ENCODE measurements around the gene VASN. TPM values are rescaled to one million over a fixed set of nuclear protein-coding genes. Genes with fewer than 3 reads are reported as not detected.

VASN gene
- total RNA-seq, 1 donor from 2014 or later = 4.0 TPM

DNA sequence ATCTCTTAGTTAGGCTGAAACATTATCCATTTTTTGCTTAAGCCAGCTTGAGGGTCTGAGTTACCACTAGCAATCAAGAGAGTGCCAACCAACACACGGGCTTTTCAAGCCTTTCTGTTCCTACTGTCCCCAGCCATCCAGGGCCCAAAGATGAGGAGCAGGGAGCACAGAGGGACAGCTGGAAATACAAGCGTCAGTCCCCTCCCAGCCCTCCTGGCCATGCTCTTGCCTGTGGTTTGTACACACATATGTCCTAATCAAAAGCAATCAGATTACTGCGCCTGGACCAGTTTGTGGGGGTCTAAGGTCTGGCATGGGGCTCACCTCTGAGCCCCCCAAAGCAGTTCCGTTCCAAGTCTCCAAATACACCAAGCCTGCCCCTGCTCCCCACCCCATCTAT, 41.2 kb downstream of the VASN start:
- Mint-ChIP-seq H3K4me1 (ENCODE audit: low read depth) (peaks cover 9% of the 10 kb centered on the region), H3K27me3 (peaks cover 7% of the 10 kb centered on the region), H3K9me3 (ENCODE audit: low read depth) (no peaks in the 10 kb centered on the region), H3K27ac (no peak overlapping the region), H3K4me3 (ENCODE audit: low read depth) (no peak overlapping the region), H3K36me3 (ENCODE audit: insufficient read depth) (no peaks in the 10 kb centered on the region)
- no peak for DNase-seq (ENCODE audit: low spot score, unreplicated experiment)
- TF ChIP-seq, protein P1, sequence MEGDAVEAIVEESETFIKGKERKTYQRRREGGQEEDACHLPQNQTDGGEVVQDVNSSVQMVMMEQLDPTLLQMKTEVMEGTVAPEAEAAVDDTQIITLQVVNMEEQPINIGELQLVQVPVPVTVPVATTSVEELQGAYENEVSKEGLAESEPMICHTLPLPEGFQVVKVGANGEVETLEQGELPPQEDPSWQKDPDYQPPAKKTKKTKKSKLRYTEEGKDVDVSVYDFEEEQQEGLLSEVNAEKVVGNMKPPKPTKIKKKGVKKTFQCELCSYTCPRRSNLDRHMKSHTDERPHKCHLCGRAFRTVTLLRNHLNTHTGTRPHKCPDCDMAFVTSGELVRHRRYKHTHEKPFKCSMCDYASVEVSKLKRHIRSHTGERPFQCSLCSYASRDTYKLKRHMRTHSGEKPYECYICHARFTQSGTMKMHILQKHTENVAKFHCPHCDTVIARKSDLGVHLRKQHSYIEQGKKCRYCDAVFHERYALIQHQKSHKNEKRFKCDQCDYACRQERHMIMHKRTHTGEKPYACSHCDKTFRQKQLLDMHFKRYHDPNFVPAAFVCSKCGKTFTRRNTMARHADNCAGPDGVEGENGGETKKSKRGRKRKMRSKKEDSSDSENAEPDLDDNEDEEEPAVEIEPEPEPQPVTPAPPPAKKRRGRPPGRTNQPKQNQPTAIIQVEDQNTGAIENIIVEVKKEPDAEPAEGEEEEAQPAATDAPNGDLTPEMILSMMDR (IDR thresholded peaks at IDR 0.05; ENCODE audit: unreplicated experiment) = no peak

DNA sequence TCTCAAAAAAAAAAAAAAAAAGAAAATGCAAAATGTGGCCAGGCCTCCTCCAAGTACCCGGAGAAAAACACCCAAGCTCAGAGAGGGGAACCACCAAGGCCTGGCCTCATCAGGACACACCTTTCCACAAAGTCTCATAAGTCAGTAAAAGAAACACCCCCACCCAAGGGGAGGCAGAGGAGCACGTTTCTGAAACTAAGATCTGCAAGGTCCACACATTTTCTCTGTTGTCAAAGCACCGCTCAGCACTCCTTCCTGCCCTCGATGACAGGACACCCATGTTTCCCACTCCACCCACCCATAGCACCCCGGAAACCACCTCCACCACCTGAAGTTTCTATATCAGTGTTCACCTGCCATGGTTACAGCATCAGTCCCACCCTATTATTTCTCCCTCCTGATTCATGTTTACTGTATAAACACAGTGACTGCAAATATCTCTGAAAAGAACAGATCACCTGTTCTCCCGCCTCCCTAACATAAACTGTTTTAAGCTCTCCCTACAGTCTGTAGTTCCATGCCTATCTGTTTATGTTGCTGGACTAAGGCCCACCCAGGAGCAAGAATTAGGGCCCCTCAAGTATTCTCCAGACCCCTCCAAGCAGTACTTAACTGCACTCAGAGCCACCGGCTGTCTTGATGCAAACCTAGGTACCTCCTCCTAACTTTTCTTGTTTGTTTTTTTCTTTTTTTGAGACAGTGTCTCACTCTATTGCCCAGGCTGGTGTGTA, 42.7 kb downstream of the VASN start:
- Mint-ChIP-seq H3K36me3 (ENCODE audit: insufficient read depth) (no peaks in the 10 kb centered on the region), H3K27me3 (peaks cover 11% of the 10 kb centered on the region), H3K4me1 (ENCODE audit: low read depth) (peaks cover 9% of the 10 kb centered on the region), H3K27ac (no peak overlapping the region), H3K4me3 (ENCODE audit: low read depth) (peak overlapping the region; percentile 46), H3K9me3 (ENCODE audit: low read depth) (no peaks in the 10 kb centered on the region)
- no peak for DNase-seq (ENCODE audit: low spot score, unreplicated experiment)
- TF ChIP-seq, protein P1 (IDR thresholded peaks at IDR 0.05; ENCODE audit: unreplicated experiment) = no peak

DNA sequence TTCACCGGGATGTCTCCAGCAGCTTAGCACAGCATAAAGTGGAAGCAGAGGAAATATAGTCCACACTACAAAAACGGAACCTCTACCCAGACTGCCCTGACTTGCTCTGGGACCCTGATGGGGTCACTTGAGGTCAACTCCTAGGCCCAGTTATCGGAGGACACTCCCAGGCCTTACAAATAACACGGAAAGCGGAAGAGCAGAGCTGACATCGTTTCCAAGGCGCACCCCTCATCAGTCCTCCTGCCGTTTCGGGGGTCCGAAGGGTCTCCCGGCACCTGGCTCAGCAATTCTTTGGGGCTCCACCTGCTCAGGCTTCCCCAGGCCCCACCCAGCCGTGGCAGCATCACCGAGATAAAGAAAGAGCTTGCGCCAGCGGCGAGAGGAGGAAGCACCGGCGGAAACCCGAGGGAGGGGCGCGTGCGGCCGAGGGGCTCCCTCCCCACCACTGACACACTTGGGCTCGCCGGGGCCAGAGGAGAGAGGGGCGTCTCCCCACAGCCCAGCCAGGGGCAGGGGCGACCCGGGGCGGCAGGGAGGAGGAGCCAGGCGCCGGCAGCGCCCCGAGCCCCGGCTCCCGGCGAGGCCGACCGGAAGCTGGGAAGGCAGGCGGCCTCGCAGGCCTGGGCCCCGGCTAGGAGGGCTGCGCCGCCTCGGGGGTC, 44.0 kb downstream of the VASN start:
- DNase-seq (ENCODE audit: low spot score, unreplicated experiment) = no peak
- TF ChIP-seq, protein P1 (IDR thresholded peaks at IDR 0.05; ENCODE audit: unreplicated experiment) = no peak
- H3K4me1 Mint-ChIP-seq (ENCODE audit: low read depth) = peaks cover 9% of the 10 kb centered on the region
- peak overlapping the region; percentile 80 for H3K4me3 Mint-ChIP-seq (ENCODE audit: low read depth)
- peak overlapping the region; percentile 53 for H3K27ac Mint-ChIP-seq
- no peaks in the 10 kb centered on the region for H3K36me3 Mint-ChIP-seq (ENCODE audit: insufficient read depth)
- H3K9me3 Mint-ChIP-seq (ENCODE audit: low read depth) = no peaks in the 10 kb centered on the region
- H3K27me3 Mint-ChIP-seq = peaks cover 11% of the 10 kb centered on the region

DNA sequence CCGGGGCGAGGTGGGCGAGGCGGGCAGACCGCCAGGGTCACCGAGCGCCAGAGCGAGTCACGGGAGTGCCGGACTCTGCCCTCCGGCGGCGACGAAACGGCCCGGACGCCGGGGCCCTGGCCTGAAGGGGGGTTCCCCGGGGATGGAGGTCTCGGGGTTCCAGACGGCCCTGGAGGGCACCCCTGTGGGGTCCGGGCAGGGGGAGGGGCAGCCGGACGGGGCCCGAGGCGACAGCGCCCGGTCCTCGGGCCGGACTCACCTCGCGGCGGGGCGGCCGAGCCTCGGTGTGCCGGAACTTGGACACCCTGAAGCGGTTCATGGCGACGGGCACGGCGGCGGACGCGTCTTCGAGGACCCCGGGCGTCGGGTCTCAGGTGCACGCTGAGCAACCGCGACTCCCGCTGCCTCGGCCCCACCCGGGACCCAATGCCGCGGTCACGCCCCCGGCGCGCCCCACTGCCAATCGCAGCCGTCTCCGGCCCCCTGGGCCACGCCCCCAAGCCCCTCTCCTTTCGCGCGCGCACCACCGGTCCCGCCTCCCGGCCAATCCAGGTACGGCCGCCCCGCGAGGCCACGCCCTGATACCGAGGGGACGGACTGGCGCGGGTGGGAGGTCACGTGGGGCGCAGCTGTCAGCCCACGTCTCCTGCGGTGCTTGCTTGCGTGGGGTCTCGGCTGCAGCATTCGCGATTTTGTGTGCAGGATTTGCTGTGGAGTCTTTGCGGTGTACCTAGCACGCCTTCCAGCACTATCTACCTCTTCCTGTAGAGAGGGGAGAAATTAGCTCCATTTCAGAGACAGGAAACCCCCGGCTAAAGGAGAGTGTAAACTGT, 44.8 kb downstream of the VASN start, which contains the start of gene CORO7:
Gene CORO7 (minus strand): TSS at position 397 of the 833 bp plus-strand sequence. CDS start 78 bp downstream, at position 319.
- Mint-ChIP-seq H3K27me3 (peaks cover 11% of the 10 kb centered on the region), H3K27ac (peak within 1 kb of the TSS; percentile 53), H3K9me3 (ENCODE audit: low read depth) (no peaks in the 10 kb centered on the region), H3K4me1 (ENCODE audit: low read depth) (peaks cover 9% of the 10 kb centered on the region), H3K36me3 (ENCODE audit: insufficient read depth) (no peaks in the 10 kb centered on the region), H3K4me3 (ENCODE audit: low read depth) (peak within 1 kb of the TSS; percentile 80)
- DNase-seq (ENCODE audit: low spot score, unreplicated experiment) = peak; percentile 88
- TF ChIP-seq, protein P1 (IDR thresholded peaks at IDR 0.05; ENCODE audit: unreplicated experiment) = no peak

DNA sequence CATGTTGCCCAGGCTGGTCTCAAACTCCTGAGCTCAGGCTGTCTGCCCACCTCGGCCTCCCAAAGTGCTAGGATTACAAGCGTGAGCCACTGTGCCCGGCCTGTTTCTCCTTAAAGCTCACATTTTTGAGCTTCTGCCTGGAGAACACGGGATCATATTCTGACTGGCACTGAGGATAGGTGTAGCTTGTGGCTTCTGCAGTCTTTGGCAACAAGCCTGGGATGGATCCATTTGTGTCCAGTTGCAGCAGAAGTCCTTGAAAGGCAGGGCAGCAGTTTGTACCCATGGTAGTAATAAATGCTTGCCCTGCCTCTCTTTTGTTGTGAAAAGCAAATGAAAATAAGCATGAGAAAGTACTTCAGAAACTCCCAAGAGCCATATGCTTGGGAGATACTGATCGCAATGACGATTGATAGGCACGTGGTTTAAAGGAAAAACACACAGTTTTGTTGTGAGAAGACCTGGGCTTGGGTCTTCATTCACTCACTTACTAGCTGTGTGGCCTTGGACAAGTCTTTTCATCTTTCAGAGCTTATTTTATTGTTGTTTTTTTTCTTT, 47.8 kb downstream of the VASN start:
- Mint-ChIP-seq H3K4me1 (ENCODE audit: low read depth) (peaks cover 7% of the 10 kb centered on the region), H3K9me3 (ENCODE audit: low read depth) (no peaks in the 10 kb centered on the region), H3K4me3 (ENCODE audit: low read depth) (no peak overlapping the region), H3K36me3 (ENCODE audit: insufficient read depth) (no peaks in the 10 kb centered on the region), H3K27ac (no peak overlapping the region), H3K27me3 (peaks cover 11% of the 10 kb centered on the region)
- no peak for DNase-seq (ENCODE audit: low spot score, unreplicated experiment)
- TF ChIP-seq, protein P1 (IDR thresholded peaks at IDR 0.05; ENCODE audit: unreplicated experiment) = no peak

All from progenitor cell of endocrine pancreas (in vitro differentiated cells).